Tibial artery (tissue), 4 donors: ENCODE data around the gene ZNF587B.
"Not testable (repeated sequence)": the region's sequence is repeated elsewhere in the genome, so short reads cannot be mapped to it uniquely, and the experiment has no call there.

Source experiments
- DNase-seq, 2 donors: peaks; one replicate each; pipeline ENCODE4 v3.0.0-alpha.2; 2019
- H3K27ac ChIP-seq, 2 donors: fragments of 200-600 bp; sonication (generic) in 1 of 2; 1 replicate in 1 of 2; 2 replicates in 1 of 2; pipeline ENCODE4 v1.5.1; 2018 to 2019; ENCODE audit warnings: mild to moderate bottlenecking in 1 of 2
- H3K27me3 ChIP-seq, 2 donors: fragments of 200-600 bp; sonication (generic) in 1 of 2; one replicate each; pipeline versions ENCODE4 v1.5.1 to v1.6.0; 2016 to 2019
- H3K36me3 ChIP-seq, 3 donors: fragments of 200-600 bp; sonication (generic) in 2 of 3; one replicate each; pipeline ENCODE4 v1.5.1; 2016 to 2019; ENCODE audit warnings: mild to moderate bottlenecking in 2 of 3
- H3K4me1 ChIP-seq, 4 donors: fragments of 200-600 bp; sonication (generic) in 2 of 4; 1 replicate in 3 of 4; 2 replicates in 1 of 4; pipeline ENCODE4 v1.5.1; 2016 to 2019
- H3K4me3 ChIP-seq, 2 donors: fragments of 200-600 bp; sonication (generic) in 1 of 2; 1 replicate in 1 of 2; 2 replicates in 1 of 2; pipeline ENCODE4 v1.5.1; 2018 to 2019; ENCODE audit warnings: mild to moderate bottlenecking in 2 of 2
- H3K9me3 ChIP-seq, 3 donors: fragments of 200-600 bp; sonication (generic) in 1 of 3; one replicate each; pipeline ENCODE4 v1.5.1; 2016 to 2019
- intact Hi-C: fragments of 100-400 bp; cut with DNase I; formaldehyde crosslinking; loops from one replicate; pipeline ENCODE4 v1.15.0; 2023; ENCODE audit warnings: low total_unique reads
- TF ChIP-seq, protein P1 (sequence below), 2 experiments: fragments of 200-600 bp in 1 of 2; fragments of 450-650 bp in 1 of 2; IDR thresholded peaks; one replicate each; pipeline ENCODE4 v1.5.1; 2017 to 2019; ENCODE audit warnings: antibody characterized with exemption in 2 of 2, mild to moderate bottlenecking in 1 of 2, moderate library complexity in 1 of 2

The ZNF587B gene

DNA sequence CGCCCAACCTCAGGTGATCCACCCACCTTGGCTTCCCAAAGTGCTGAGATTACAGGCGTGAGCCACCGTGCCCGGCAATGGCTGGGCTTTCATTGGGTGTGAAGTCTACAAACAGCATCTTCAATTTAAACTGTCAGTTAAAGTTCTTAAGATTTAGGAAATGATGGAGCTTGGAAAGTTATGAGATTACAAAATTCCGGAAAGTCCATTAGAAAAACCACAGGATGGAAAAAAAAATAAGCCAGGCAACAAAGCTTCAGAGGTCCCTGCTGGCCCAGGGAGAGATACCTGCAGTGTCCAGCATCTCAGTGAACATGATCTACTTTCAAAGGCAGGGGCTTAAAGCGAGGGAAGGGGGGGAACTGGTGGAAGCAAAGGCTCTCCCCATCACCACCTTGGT lies 4.6 kb upstream of the ZNF587B start:
- intact Hi-C loops, result no loop called here
- H3K4me1 ChIP-seq, result peaks cover 0 to 17% (median 7%) of the 10 kb centered on the region in 4 donors

DNA sequence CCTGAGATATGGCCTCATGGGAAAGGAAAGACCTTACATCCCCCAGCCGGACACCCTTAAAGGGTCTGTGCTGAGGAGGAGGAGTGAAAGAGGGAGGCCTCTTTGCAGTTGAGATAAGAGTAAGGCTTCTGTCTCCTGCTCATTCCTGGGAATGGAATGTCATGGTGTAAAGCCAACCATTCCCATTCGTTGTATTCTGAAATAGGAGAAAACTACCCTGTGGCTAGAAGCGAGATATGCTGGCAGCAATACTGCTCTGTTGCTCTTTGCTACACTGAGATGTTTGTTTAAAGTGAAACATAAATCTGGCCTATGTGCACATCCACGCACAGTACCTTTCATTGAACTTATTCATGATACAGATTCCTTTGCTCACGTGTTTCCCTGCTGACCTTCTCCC lies 783 bp upstream of the ZNF587B start:
- intact Hi-C loops, result no loop called here

More for the DNA sequence above, 4.6 kb upstream of the ZNF587B start:
- Histone ChIP-seq H3K4me3 (no peak overlapping the region), H3K9me3 (no peaks in the 10 kb centered on the region), H3K36me3 (peaks cover 0 to 16% (median 0%) of the 10 kb centered on the region in 3 donors), H3K27me3 (no peaks in the 10 kb centered on the region), H3K27ac (no peak overlapping the region)
- no peak for DNase-seq
- TF ChIP-seq, protein P1, sequence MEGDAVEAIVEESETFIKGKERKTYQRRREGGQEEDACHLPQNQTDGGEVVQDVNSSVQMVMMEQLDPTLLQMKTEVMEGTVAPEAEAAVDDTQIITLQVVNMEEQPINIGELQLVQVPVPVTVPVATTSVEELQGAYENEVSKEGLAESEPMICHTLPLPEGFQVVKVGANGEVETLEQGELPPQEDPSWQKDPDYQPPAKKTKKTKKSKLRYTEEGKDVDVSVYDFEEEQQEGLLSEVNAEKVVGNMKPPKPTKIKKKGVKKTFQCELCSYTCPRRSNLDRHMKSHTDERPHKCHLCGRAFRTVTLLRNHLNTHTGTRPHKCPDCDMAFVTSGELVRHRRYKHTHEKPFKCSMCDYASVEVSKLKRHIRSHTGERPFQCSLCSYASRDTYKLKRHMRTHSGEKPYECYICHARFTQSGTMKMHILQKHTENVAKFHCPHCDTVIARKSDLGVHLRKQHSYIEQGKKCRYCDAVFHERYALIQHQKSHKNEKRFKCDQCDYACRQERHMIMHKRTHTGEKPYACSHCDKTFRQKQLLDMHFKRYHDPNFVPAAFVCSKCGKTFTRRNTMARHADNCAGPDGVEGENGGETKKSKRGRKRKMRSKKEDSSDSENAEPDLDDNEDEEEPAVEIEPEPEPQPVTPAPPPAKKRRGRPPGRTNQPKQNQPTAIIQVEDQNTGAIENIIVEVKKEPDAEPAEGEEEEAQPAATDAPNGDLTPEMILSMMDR (IDR thresholded peaks at IDR 0.05), result no peak

DNA sequence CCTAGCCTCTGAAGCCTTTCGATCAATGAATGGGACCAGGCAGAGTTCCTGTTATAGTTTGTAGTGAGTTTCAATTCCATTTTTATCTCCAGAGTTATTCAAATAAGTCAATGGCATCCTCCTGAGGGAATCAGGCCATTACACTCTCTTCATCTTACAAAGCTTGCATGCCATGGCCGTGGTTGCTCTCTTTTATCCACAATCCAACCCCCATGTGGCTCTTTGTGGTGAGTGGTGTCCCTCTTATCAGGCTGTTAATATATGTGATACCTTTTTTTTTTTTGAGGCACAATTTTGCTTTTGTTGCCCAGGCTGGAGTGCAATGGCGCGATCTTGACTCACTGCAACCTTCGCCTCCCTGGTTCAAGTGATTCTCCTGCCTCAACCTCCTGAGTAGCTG lies 6.9 kb downstream of the ZNF587B start:
- H3K4me3 ChIP-seq, DNase-seq, H3K27me3 ChIP-seq, intact Hi-C loops, H3K9me3 ChIP-seq, H3K27ac ChIP-seq, H3K4me1 ChIP-seq: not testable (repeated sequence)
- H3K36me3 ChIP-seq, result peaks cover 22 to 43% (median 40%) of the 10 kb centered on the region in 3 donors

More for the DNA sequence above, 783 bp upstream of the ZNF587B start:
- Histone ChIP-seq H3K27me3 (no peaks in the 10 kb centered on the region), H3K27ac (no peak overlapping the region), H3K36me3 (peaks cover 0 to 10% (median 0%) of the 10 kb centered on the region in 3 donors), H3K4me1 (peaks cover 0 to 5% (median 0%) of the 10 kb centered on the region in 4 donors), H3K9me3 (no peaks in the 10 kb centered on the region), H3K4me3 (no peak overlapping the region)
- no peak for DNase-seq
- TF ChIP-seq, protein P1 (IDR thresholded peaks at IDR 0.05), result no peak

DNA sequence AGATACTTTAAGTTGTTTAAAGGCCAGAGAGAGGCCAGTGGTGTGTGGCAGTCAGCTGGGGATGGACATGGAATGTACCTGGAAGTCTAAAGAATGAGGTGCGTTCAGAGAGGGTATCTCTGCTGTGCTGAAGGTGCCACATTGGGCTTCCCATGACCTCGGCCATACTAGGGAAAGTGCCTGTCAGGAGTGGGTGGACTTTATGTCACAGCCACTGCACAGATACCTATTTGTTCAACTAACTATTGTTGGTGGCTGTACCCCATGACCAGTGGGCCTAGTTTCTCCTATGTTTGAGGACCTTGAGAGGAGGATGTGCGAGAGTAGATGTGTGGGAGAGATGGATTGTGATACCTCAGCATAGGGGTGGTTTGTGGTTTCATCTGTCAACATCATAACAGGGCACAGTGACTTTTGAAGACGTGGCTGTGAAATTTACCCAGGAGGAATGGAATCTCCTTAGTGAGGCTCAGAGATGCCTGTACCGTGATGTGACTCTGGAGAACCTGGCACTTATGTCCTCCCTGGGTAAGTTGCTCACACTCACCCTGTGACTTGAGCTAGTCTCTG lies 8.6 kb downstream of the ZNF587B start:
- DNase-seq, H3K27me3 ChIP-seq, H3K4me3 ChIP-seq, H3K27ac ChIP-seq, H3K9me3 ChIP-seq, H3K4me1 ChIP-seq, intact Hi-C loops: not testable (repeated sequence)
- H3K36me3 ChIP-seq, result peaks cover 32 to 52% (median 52%) of the 10 kb centered on the region in 3 donors

DNA sequence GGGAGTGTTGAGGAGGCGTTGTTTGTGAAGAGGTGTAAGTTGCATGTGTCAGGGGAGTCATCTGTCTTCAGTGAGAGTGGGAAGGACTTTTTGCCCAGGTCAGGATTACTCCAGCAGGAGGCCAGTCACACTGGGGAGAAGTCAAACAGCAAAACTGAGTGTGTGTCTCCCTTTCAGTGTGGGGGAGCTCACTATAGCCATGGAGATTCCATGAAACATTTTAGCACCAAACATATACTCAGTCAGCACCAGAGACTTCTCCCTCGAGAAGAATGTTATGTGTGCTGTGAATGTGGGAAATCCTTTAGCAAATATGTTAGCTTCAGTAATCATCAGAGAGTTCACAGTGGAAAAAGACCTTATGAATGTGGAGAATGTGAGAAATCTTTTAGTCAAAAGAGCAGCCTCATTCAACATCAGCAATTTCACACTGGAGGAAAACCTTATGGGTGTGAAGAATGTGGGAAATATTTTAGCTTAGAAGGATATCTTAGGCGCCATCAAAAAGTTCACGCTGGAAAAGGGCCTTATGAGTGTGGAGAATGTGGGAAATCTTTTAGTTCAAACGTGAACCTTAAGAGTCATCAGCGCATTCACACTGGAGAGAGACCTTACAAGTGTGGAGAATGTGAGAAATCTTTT lies 11.1 kb downstream of the ZNF587B start:
- TF ChIP-seq, protein P1 (IDR thresholded peaks at IDR 0.05), result no peak
- peaks cover 41 to 74% (median 58%) of the 10 kb centered on the region in 3 donors for H3K36me3 ChIP-seq

DNA sequence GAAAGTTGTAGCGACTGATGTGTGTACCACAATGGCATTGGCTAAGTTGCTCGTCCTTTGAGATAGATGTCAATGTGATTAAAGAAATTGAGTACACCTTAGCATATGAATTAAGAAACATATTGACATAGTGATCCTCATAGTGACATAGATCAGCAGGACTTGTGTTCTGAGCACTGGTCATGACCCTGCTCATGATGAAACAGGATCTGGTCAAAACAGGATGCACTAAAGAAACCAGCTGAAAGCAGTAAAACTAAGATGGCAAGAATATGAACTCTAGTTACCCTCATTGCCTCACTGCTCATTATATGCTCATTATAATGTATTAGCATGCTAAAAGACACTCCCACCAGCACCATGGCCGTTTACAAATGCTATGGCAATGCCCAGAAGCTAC lies 17.1 kb downstream of the ZNF587B start:
- H3K27ac ChIP-seq, H3K27me3 ChIP-seq, H3K9me3 ChIP-seq, intact Hi-C loops, DNase-seq, H3K4me3 ChIP-seq: not testable (repeated sequence)
- Histone ChIP-seq H3K36me3 (peaks cover 21 to 30% (median 26%) of the 10 kb centered on the region in 3 donors), H3K4me1 (peaks cover 0 to 13% (median 9%) of the 10 kb centered on the region in 4 donors)

More for the DNA sequence above, 11.1 kb downstream of the ZNF587B start:
- no peak overlapping the region for H3K27ac ChIP-seq
- H3K9me3 ChIP-seq, result no peaks in the 10 kb centered on the region
- H3K4me1 ChIP-seq, result no peaks in the 10 kb centered on the region
- no peak for DNase-seq
- H3K4me3 ChIP-seq, result no peak overlapping the region
- intact Hi-C loops, result no loop called here
- no peaks in the 10 kb centered on the region for H3K27me3 ChIP-seq

DNA sequence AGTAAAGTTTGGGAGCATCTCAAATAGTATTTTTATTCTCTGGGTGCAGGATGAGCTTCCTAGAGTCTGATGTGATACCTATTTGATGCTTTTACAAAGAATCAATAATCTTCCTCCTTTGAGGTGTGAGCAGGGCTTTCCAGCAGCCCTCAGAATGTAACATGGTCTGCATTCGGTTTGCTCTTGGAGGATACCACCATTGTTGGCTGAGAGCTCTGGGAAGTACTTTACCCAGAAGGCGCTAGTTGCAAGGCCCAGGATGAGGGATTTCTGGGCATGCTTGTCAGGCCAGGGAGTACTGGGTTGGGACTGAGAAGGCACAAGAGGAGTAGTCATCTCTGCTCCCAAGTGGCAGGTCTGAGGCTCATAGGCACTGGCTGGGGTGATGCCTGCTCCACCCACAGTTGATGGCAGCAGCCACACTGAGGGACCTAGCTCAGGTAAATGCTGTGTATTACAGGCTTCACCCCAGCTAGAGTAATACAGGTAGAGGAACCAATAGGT lies 19.1 kb downstream of the ZNF587B start:
- Histone ChIP-seq H3K4me1 (peaks cover 0 to 13% (median 9%) of the 10 kb centered on the region in 4 donors), H3K4me3 (peak overlapping the region; percentile 67 to 69), H3K27ac (peak overlapping the region in 1 of 2 donors; percentile 69), H3K36me3 (peaks cover 21 to 35% (median 26%) of the 10 kb centered on the region in 3 donors), H3K9me3 (peaks cover 0 to 22% (median 0%) of the 10 kb centered on the region in 3 donors)
- intact Hi-C loops, DNase-seq, H3K27me3 ChIP-seq: not testable (repeated sequence)

DNA sequence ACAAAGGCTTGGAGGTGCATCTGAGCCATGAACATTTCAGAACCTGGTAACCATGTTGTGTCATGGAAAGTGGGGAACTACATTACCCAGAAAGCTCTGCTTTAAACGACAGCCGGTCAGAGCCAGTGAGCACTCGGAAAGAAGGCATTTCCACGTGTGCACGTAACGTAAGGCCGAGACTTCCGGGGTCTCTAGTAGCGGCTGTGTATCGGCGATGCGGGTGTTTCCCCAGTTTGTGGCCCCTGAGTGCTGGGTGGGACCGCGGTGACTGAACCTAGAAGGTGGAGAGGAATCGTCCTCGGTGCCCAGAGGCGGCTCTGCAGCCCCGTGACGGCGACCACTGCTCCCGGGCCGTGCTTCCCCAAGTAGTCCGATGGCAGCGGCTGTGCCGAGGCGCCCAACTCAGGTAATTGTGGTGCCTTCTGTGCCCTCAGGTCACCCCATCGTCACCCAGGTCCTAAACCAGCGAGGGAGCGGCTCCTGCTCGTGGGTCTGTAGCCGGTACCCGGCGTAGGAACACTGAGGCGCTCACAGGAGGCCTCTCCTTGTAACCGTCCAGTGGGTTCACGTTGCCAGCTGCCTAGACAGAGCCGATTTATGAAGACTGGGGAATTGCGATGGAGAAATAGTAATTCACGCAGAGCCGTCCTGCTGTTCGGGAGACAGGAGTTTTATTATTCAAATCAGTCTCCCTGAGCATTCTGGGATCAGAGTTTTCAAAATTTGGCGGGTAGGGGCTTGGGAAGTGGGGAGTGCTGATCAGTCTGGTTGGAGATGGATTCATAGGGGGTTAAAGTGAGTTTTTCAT lies 19.8 kb downstream of the ZNF587B start, which contains the start of gene ZNF587:
Gene ZNF587 (plus strand): TSS at position 194 of the 808 bp plus-strand sequence. CDS start 180 bp downstream, at position 374.
- Histone ChIP-seq H3K9me3 (peaks cover 0 to 26% (median 0%) of the 10 kb centered on the region in 3 donors), H3K27ac (peak within 1 kb of the TSS; percentile 43 to 69), H3K4me1 (peaks cover 0 to 13% (median 9%) of the 10 kb centered on the region in 4 donors), H3K4me3 (peak within 1 kb of the TSS; percentile 67 to 69), H3K36me3 (peaks cover 20 to 36% (median 28%) of the 10 kb centered on the region in 3 donors)
- H3K27me3 ChIP-seq, intact Hi-C loops: not testable (repeated sequence)
- DNase-seq, result peak; percentile 58 to 77
